NCI-H2107 (cell line): Measurements from ENCODE around the gene N4BP2.

Experiments used
- DNase-seq: peaks from one replicate; lab custom pipeline; 2025; lab: John Stamatoyannopoulos, UW

N4BP2 gene

GRCh38 chr4:40152637-40153036 is 96.0 kb downstream of the N4BP2 start:
- no peak for DNase-seq

- DNase-seq: no peak
Observed at GRCh38 chr4:40157436-40157835, 100.8 kb downstream of the N4BP2 start.

DNA sequence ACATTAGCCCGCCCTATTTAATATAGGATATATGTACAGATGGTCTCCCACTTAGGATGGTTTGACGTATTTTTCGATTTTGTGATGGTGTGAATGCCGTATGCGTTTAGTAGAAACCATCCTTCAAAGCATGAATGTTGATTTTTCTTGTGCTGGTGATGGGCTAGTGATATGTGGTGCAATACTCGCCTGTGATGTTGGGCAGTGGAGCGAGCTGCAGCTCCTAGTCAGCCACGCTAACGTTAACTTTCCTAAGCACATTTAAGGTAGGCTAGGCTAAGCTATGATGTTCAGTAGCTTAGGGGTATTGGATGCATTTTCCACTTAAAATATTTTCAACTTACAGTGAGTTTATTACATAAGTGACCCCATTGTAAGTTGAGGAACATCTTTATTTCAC is 103.6 kb downstream of the N4BP2 start:
- DNase-seq: no peak

- DNase-seq: no peak
Observed at GRCh38 chr4:40164459-40164858, 107.8 kb downstream of the N4BP2 start.

GRCh38 chr4:40165916-40166315 is 109.3 kb downstream of the N4BP2 start:
- DNase-seq: no peak

DNA sequence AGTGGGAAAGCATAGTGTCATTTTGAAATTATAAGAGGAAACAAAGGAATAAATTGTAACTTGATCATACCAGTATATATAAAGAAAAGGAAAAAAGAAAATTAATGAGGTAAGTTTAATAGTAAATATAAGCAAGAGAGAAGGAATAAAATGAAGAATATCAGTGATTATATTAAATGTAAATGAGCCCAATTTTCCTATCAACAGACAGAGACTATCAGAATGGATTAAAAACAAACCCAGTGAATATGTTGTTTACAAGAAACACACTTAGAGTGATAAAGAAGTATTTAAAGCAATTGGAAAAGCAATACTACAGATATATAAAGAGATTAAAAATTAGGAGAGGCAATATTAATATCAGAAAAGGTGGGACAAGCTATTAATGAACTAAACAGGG is 111.4 kb downstream of the N4BP2 start:
- DNase-seq: no peak

DNA sequence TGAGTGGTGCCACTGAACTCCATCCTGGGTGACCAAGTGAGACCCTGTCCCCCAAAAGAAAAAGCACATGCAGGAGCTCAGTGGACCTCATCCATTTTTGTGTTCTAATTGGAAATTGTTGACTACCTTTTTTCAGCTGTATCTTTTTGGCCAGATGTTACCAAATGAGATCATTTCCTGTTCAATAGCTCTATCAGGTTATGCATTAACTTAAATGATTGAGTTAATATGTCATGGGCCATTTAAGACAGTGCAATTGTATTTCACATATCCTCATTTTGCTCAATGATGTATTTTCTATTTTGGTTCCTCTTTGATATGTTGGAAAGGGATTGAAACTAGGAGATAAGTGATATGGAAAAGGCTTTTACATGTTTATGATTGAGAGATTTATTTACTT is 113.9 kb downstream of the N4BP2 start:
- no peak for DNase-seq

GRCh38 chr4:40173470-40173875 is 116.8 kb downstream of the N4BP2 start:
- no peak for DNase-seq

DNA sequence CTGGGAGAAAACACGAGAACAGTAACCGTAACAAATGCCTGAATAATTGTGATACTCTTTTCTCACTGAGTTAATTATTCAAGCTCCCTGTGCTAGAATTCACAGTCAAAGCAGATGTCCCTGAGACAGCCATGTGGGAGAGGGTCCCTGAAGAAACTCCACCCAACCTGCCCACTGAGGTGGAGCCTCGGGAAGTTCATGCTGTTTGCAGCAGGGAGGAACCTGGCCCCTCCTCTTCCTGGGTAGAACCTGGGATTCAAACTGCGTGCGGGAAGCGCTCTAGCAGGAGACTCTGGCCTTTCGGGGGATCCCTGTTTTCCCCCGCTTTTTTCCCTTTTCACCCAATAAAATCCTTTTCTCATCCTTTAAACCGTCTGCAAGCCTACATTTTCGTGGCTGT is 120.0 kb downstream of the N4BP2 start:
- DNase-seq: no peak

GRCh38 chr4:40177591-40177990 is 120.9 kb downstream of the N4BP2 start:
- DNase-seq: no peak

DNA sequence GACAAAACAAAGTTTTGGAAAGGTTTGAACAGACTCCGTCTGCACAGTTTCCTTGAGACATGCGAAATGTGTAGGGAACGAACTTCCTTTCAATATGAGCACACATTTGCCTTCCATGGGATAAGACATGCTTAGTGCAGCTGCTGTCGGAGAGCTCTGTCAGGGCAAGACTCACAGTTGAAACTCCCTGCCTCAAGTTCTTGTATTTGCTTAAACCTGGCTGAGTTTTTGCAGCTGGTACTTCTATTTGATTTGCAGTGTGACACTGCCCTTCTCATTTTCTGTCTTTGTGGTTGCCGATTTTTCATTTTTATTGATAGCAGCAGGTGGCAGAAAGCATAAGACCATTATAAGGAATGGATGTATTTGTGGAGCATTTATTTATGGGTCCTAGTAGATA is 122.0 kb downstream of the N4BP2 start:
- DNase-seq: no peak

GRCh38 chr4:40179360-40179759 is 122.7 kb downstream of the N4BP2 start:
- DNase-seq: no peak

GRCh38 chr4:40180356-40180755 is 123.7 kb downstream of the N4BP2 start:
- no peak for DNase-seq

DNA sequence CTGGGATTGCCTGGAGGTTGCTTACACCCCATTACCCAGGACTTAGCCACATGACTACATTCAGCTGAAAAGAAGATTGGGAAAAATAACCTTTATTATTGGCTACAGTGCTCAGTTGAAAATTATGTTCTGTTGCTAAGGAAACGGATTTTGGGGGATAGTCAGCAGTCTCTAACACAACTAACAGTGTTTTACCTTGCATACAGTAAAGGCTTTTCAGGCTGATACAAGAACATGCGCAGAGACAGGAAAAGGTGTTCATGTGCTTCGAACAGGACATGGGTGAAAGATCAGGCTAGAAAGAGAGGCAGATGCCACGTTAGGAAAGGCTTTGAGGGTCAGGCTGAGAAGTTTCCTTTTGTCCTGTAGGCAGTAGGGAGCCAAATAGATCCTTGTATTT is 125.4 kb downstream of the N4BP2 start:
- no peak for DNase-seq

DNA sequence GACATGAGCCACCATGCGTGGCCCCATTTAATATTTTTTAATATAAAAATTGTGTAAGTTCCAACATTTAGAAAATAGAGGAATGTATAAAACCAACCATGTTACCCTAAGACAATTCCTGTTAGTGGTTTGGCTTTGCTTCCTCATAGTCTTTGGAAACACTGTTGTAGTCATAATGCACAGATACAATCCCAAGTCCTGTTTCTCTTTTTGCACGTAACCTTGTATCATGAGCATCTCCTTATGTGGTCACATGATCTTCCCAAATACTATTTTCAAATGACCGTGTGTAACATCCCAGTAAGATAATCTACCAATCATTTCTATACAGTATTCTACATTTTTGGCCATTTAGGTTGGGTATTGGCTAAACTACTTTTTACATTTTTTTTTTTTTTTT is 126.3 kb downstream of the N4BP2 start:
- no peak for DNase-seq

DNA sequence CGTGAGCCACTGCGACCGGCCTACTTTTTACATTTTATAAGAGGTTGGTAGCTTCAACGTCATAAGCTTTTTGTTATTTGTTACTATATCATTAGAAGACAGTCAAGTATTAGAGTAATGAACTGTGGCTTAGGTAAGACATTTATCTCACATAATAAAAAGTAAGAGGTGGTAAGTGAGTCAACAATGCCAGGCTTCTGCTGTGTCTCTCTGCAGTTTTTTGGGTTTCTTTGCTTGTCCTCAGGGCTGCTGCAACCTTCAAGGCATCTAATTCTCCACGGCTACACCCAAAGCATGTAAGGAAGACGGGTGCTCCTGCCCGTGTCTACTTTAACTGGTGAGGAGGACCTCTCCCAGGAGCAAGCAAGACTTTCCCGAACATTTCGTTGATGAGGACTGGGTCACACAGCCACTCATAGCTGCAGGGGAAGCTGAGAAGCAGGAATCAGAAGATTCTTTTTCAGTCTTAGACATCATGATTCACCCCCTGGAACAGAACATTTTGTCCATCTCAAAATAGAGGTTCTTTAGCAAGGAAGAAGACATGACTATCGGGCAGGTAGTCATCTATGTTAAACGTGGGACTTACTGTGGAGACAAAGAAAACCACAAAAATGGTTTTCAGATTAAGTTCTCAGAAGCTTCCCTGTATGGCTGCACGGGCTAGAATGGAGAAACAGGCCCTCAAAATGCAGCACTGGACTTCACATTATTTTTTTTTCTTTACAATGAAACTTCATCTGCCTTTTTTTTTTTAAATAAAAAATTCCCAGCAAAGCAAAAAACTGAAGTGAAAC is 127.2 kb downstream of the N4BP2 start:
- no peak for DNase-seq

DNA sequence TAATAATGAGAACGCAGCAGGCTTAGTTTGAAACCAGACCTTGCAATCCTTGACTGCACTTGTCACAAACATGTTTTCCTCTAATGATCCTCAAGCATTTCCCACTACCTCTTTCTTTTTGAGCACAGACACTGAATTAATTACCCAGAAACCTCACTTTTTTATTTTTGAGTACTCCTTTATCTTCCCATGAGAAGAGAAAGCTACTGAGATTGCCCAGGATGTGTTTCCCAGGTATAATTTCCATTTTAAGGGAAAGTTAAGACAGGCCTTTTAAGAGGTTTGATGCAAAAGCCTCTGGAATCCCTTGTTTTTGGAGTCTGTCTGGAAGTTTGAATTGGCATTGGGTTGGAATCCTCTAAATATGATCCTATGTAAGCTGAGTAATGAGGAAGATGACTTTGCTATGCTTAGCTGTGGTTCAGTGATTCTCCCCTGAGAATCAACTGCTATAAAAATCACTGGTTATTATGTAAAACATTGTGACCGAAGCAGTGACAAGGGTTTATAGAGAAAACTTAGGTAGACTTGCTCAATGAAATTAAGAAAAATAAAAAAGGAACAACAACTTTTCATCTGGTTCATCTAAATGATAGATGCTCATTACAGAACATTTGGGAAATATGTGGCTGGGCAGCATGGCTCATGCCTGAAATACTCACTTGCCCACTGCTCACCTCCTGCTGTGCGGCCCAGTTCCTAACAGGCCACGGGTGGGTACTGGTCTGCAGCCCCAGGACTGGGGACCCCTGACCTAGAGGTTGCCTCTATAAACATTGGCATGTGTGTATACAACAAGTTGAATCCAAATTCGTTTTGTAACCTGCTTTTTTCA is 129.4 kb downstream of the N4BP2 start:
- no peak for DNase-seq

GRCh38 chr4:40186665-40187014 is 130.0 kb downstream of the N4BP2 start:
- DNase-seq: no peak

DNA sequence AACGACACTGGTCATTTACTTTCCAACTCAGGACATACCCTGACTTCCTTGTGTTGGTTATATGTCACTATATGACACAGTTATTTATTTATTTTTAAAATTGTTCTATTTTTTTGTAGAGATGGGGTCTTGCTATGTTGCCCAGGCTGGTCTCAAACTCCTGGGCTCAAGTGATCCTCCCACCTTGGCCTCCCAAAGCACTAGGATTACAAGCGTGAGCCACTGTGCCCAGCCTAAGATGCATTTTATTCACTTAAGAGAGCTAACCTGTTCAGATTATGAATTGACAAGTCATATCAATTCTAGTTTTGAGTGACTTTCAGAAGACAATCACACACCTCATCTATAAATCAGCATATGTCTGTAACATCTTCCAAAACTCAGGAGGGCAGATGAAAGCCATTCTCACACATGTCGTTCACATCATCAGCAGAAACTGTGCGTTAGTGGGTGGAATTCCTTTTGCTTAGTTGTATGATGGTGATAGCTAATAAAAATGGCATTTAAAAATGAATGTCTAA is 130.8 kb downstream of the N4BP2 start:
- DNase-seq: no peak

GRCh38 chr4:40190019-40190418 is 133.4 kb downstream of the N4BP2 start:
- DNase-seq: no peak

DNA sequence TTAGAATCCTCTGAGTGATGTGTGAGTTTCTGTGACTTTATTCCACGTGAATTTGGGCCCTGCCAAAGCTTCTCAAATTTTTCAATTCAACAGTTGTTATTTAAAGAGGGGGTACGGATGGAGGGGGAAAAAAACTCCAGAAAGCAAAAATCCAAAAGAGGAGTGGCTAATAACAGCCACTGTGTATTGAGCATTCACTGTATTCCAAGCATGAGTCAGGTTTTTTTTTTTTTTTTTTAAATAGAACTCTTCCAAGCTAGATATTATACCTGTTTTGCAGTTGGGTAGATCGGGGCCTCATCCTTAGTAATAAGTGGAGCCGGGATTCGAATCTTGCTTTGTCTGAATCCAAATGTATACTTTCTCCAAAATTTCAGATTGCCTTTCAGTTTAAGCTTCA is 133.8 kb downstream of the N4BP2 start:
- no peak for DNase-seq

GRCh38 chr4:40190880-40191815 is 134.5 kb downstream of the N4BP2 start:
- DNase-seq: no peak
